ENCODE measurements around the gene FRMD8. TPM values are rescaled to one million over a fixed set of nuclear protein-coding genes. Genes with fewer than 3 reads are reported as not detected.
"Not testable (repeated sequence)": the region's sequence is repeated elsewhere in the genome, so short reads cannot be mapped to it uniquely, and the experiment has no call there.

The FRMD8 gene
- total RNA-seq, 4 donors from 2014 or later = 30.4 to 37.3 (median 34.7) TPM

DNA sequence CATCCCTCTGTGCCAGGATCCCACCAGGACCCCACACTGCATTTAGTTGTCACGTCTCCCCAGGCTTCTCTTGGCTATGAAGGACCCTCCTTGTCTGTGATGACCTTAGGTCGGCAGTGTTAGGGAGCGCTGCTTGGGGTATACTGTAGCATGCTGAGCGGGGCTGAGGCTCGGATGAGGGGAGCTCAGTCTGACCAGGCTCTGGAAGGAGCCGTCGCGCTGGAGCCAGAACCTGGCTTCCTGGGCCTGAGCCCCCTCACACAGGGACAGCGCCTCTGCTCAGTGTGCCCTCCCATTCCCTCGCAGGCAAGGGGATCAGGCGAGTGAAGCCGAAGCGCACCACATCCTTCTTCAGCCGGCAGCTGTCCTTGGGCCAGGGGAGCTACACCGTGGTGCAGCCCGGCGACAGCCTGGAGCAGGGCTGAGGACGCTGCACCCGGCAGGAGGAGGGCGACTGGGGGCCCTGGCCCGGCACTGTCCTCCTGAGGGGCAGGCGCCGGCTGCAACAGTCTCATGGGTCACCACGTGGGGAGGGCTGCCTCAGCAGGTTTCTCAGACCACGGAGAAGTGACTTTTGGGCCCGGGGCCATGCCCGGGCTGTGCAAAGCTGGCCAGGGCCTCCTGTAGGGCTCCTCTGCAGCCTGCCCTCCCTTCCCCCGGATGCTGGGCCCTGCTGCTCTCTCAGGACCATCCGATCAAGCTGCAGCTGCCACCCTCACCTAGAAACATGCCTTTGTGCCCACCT, 24.7 kb downstream of the FRMD8 start:
- intact Hi-C loops (cut with DNase I) = loop anchor here (10.0 kb wide), 1 partner anchor 46 kb away; no protein-coding TSS in a partner anchor
- WGBS = 78% methylated on average over 8 of the region's 29 CpGs
- no peak for TF ChIP-seq POLR2AphosphoS5 (IDR thresholded peaks at IDR 0.05)
- TF ChIP-seq CTCF (IDR thresholded peaks at IDR 0.05) = no peak
- no peak for TF ChIP-seq POLR2A (IDR thresholded peaks at IDR 0.05; ENCODE audit: low read depth)
- TF ChIP-seq EP300 (IDR thresholded peaks at IDR 0.05) = no peak
- Histone ChIP-seq H3K4me1 (peaks cover 9 to 20% (median 13%) of the 10 kb centered on the region in 4 donors), H3K4me3 (no peak overlapping the region), H3K27me3 (no peaks in the 10 kb centered on the region), H3K27ac (replicated peaks in 1 of 4) (no peak overlapping the region), H3K9me3 (no peaks in the 10 kb centered on the region), H3K36me3 (peaks cover 19 to 77% (median 59%) of the 10 kb centered on the region in 4 donors)
- DNase-seq (ENCODE audit: extremely low spot score) = no peak

DNA sequence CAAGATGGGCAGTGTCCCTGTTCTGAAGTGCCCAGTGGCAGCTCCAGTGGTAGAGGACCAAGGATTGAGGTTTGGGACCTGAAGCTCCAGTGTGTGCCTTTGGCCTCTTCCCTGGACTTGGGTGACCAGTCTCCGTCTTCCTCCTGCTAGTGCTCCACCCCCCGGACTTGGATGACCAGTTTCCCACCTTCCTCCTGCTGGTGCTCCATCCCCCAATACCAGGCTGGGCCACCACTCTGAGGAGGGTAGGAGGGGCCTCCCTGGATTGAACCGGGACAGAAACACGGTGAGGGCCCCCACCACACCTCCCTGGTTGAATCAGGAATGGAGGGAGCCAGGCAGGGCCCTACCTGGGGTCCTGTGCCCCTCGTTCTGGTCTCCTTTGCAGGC, 25.2 kb downstream of the FRMD8 start:
- TF ChIP-seq CTCF (IDR thresholded peaks at IDR 0.05) (no peak), POLR2A (IDR thresholded peaks at IDR 0.05; ENCODE audit: low read depth) (no peak), EP300 (IDR thresholded peaks at IDR 0.05) (no peak), POLR2AphosphoS5 (IDR thresholded peaks at IDR 0.05) (no peak)
- Histone ChIP-seq H3K27ac (replicated peaks in 1 of 4) (no peak overlapping the region), H3K4me1 (peaks cover 15 to 23% (median 18%) of the 10 kb centered on the region in 4 donors), H3K4me3 (no peak overlapping the region), H3K27me3 (no peaks in the 10 kb centered on the region), H3K9me3 (no peaks in the 10 kb centered on the region), H3K36me3 (peaks cover 18 to 72% (median 53%) of the 10 kb centered on the region in 4 donors)
- WGBS = 80% methylated on average over 4 of the region's 5 CpGs
- intact Hi-C loops (cut with DNase I) = loop anchor here (10.0 kb wide), 1 partner anchor 47 kb away; no protein-coding TSS in a partner anchor
- no peak for DNase-seq (ENCODE audit: extremely low spot score)

GRCh38 chr11:65412271-65413076, 26.0 kb downstream of the FRMD8 start:
- H3K27me3 ChIP-seq = no peaks in the 10 kb centered on the region
- H3K36me3 ChIP-seq = peaks cover 18 to 64% (median 46%) of the 10 kb centered on the region in 4 donors
- H3K9me3 ChIP-seq = no peaks in the 10 kb centered on the region
- 85% methylated on average over 19 of the region's 24 CpGs for WGBS
- no peak for DNase-seq (ENCODE audit: extremely low spot score)
- TF ChIP-seq CTCF (IDR thresholded peaks at IDR 0.05) (no peak), EP300 (IDR thresholded peaks at IDR 0.05) (no peak), POLR2A (IDR thresholded peaks at IDR 0.05; ENCODE audit: low read depth) (no peak), POLR2AphosphoS5 (IDR thresholded peaks at IDR 0.05) (no peak)
- peak overlapping the region; percentile 31 to 38 (median 32) for H3K27ac ChIP-seq (replicated peaks in 1 of 4)
- H3K4me1 ChIP-seq = peaks cover 23 to 31% (median 26%) of the 10 kb centered on the region in 4 donors
- intact Hi-C loops (cut with DNase I) = loop anchor here (10.0 kb wide), 1 partner anchor 48 kb away; no protein-coding TSS in a partner anchor
- no peak overlapping the region for H3K4me3 ChIP-seq

- DNase-seq (ENCODE audit: extremely low spot score); H3K4me3 ChIP-seq; H3K9me3 ChIP-seq; H3K27me3 ChIP-seq: not testable (repeated sequence)
- H3K27ac ChIP-seq (replicated peaks in 1 of 4) = peak overlapping the region; percentile 16 to 38 (median 32)
- peaks cover 30 to 38% (median 33%) of the 10 kb centered on the region in 4 donors for H3K4me1 ChIP-seq
- intact Hi-C loops (cut with DNase I) = loop anchor here (10.0 kb wide), 1 partner anchor 48 kb away; no protein-coding TSS in a partner anchor
- WGBS = 63% methylated on average over 9 of the region's 15 CpGs
- peaks cover 12 to 57% (median 41%) of the 10 kb centered on the region in 4 donors for H3K36me3 ChIP-seq
Observed at GRCh38 chr11:65413077-65413664, 26.7 kb downstream of the FRMD8 start.
